ENCODE results near the gene PAFAH2. TPM values are rescaled to one million over a fixed set of nuclear protein-coding genes. Genes with fewer than 3 reads are reported as not detected.

PAFAH2 gene
- polyA plus RNA-seq, 1 experiment: 11.8 TPM

DNA sequence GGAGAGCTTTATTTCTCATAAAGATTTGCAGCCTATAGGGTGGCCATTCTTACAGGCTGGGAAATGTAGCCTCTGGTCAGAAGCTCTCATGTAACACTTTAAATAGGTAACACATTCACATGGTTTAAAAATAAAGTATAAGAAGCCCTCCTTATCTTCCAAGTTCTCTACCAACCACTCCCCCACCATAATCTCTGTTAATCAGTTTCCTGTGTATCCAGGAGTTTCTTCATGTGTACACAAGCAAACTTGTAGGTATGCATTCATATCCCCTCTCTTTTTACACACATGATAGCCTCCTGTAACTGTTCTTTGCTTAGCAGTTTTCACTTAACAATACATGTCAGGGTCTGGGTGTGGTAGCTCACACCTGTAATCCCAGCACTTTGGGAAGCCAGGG is 86.7 kb downstream of the PAFAH2 start:
- Histone ChIP-seq H3K4me3 (ENCODE audit: low read depth, low read length) (no peak overlapping the region), H3K9me3 (ENCODE audit: control insufficient read depth, insufficient read depth, low read length) (no peaks in the 10 kb centered on the region), H3K27ac (ENCODE audit: low read depth, low read length) (no peak overlapping the region), H3K27me3 (ENCODE audit: control insufficient read depth, insufficient read depth, low read length) (no peaks in the 10 kb centered on the region)
- POLR2A ChIA-PET: interaction anchor here (0.9 kb wide), 1 partner anchor 10 kb away, joined by 3 read pairs; no protein-coding TSS in a partner anchor
- CTCF ChIA-PET: interaction anchor here (0.9 kb wide), 1 partner anchor 16 kb away, joined by 3 read pairs; no protein-coding TSS in a partner anchor
- DNase-seq (ENCODE audit: low read depth, low spot score): no peak
- TF ChIP-seq, protein P1, sequence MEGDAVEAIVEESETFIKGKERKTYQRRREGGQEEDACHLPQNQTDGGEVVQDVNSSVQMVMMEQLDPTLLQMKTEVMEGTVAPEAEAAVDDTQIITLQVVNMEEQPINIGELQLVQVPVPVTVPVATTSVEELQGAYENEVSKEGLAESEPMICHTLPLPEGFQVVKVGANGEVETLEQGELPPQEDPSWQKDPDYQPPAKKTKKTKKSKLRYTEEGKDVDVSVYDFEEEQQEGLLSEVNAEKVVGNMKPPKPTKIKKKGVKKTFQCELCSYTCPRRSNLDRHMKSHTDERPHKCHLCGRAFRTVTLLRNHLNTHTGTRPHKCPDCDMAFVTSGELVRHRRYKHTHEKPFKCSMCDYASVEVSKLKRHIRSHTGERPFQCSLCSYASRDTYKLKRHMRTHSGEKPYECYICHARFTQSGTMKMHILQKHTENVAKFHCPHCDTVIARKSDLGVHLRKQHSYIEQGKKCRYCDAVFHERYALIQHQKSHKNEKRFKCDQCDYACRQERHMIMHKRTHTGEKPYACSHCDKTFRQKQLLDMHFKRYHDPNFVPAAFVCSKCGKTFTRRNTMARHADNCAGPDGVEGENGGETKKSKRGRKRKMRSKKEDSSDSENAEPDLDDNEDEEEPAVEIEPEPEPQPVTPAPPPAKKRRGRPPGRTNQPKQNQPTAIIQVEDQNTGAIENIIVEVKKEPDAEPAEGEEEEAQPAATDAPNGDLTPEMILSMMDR (IDR thresholded peaks at IDR 0.05; ENCODE audit: low read depth, low read length): no peak

Small RNA genes lying within 50 kb of the gene (small RNA-seq; reads per million reads assigned to genes)
- not detected for gene RF00283 (ENCODE audit: insufficient read length, low read depth)
- gene RF00492 (ENCODE audit: insufficient read length, low read depth): not detected
- gene RNU6-110P (ENCODE audit: insufficient read length, low read depth): not detected

Other genes starting within 250 kb of the PAFAH2 start
- 36.3 and 62.6 TPM in 2 replicates for gene SELENON, start 197.9 kb downstream of the PAFAH2 start, polyA plus RNA-seq (2011; rRNA removed)
- gene MTFR1L, start 178.1 kb downstream of the PAFAH2 start, polyA plus RNA-seq (2011; rRNA removed): 65.8 and 68.6 TPM in 2 replicates
- 0.97 and 1.1 TPM in 2 replicates for gene AUNIP, start 138.6 kb downstream of the PAFAH2 start, polyA plus RNA-seq (2011; rRNA removed)
- gene PAQR7, start 122.4 kb downstream of the PAFAH2 start, polyA plus RNA-seq (2011; rRNA removed): 10.7 and 11.9 TPM in 2 replicates
- 154 and 176 TPM in 2 replicates for gene STMN1, start 91.6 kb downstream of the PAFAH2 start, polyA plus RNA-seq (2011; rRNA removed)
- 1.3 and 1.8 TPM in 2 replicates for gene EXTL1, start 23.7 kb upstream of the PAFAH2 start, polyA plus RNA-seq (2011; rRNA removed)
- gene SLC30A2, start 48.1 kb upstream of the PAFAH2 start, polyA plus RNA-seq (2011; rRNA removed): not detected in 2 replicates
- gene TRIM63, start 69.6 kb upstream of the PAFAH2 start, polyA plus RNA-seq (2011; rRNA removed): not detected in 2 replicates
- 2.9 and 3.0 TPM in 2 replicates for gene PDIK1L, start 113.8 kb upstream of the PAFAH2 start, polyA plus RNA-seq (2011; rRNA removed)
- gene FAM110D, start 161.0 kb upstream of the PAFAH2 start, polyA plus RNA-seq (2011; rRNA removed): not detected in 2 replicates
- not detected in 2 replicates for gene C1orf232, start 170.9 kb upstream of the PAFAH2 start, polyA plus RNA-seq (2011; rRNA removed)
- gene ZNF593, start 171.8 kb upstream of the PAFAH2 start, polyA plus RNA-seq (2011; rRNA removed): 19.7 and 28.6 TPM in 2 replicates
- not detected in 2 replicates for gene ZNF593OS, start 173.8 kb upstream of the PAFAH2 start, polyA plus RNA-seq (2011; rRNA removed)
- 0.05 TPM in 1 of 2 replicates, not detected in the other for gene CNKSR1, start 179.4 kb upstream of the PAFAH2 start, polyA plus RNA-seq (2011; rRNA removed)
- gene CATSPER4, start 192.5 kb upstream of the PAFAH2 start, polyA plus RNA-seq (2011; rRNA removed): not detected in 2 replicates
- 5.7 and 5.8 TPM in 2 replicates for gene CEP85, start 236.1 kb upstream of the PAFAH2 start, polyA plus RNA-seq (2011; rRNA removed)